IMR-90 (cell line): ENCODE data around the gene CDH23. TPM values are rescaled to one million over a fixed set of nuclear protein-coding genes. Genes with fewer than 3 reads are reported as not detected.

ENCODE experiments used
- ATAC-seq: fragments of 200-7000 bp; cut with Tn5 transposase; 2 replicates; pipeline ENCODE4 v1.9.1; 2020; ENCODE audit warnings: low read depth, mild to moderate bottlenecking, moderate library complexity
- BruUV-seq: library from RNA; stranded (reverse); fragments of 400-500 nt; replicated peaks from 2 replicates; lab custom pipeline; 2021; lab: Mats Ljungman, UMichigan
- CTCF ChIA-PET: fragments of 300-600 bp; formaldehyde crosslinking; extraction: SDS; loops from one replicate; lab custom pipeline; 2021; ENCODE audit warnings: antibody characterized with exemption; lab: Yijun Ruan, JAX
- POLR2A ChIA-PET: fragments of 300-600 bp; sonication (Branson Sonifier 250); formaldehyde crosslinking; loops from one replicate; lab custom pipeline; 2022; ENCODE audit warnings: antibody characterized with exemption; ENCODE audit not compliant: unreplicated experiment; lab: Charles Lee
- DNase-seq: peaks from one replicate; pipeline ENCODE4 v3.0.0; 2013
- H2AFZ ChIP-seq: replicated peaks from 2 replicates; pipeline ENCODE3; 2013; ENCODE audit warnings: low read length, mild to moderate bottlenecking; ENCODE audit not compliant: poor library complexity
- H2AK5ac ChIP-seq: 2 replicates; pipeline ENCODE4 v1.6.1; 2013; ENCODE audit warnings: low read depth, low read length, inconsistent platforms
- H2AK9ac ChIP-seq: replicated peaks from 2 replicates; pipeline ENCODE3; 2013; ENCODE audit warnings: mild to moderate bottlenecking, low read depth, low read length, moderate library complexity; ENCODE audit not compliant: poor library complexity
- H2BK120ac ChIP-seq: 2 replicates; pipeline ENCODE4 v1.6.1; 2013; ENCODE audit warnings: low read depth, low read length, inconsistent platforms
- H2BK15ac ChIP-seq: 3 replicates; pipeline ENCODE4 v1.6.1; 2013; ENCODE audit warnings: low read depth, low read length, inconsistent platforms
- H2BK20ac ChIP-seq: 2 replicates; pipeline ENCODE4 v1.6.1; 2013; ENCODE audit warnings: low read depth, mild to moderate bottlenecking, inconsistent platforms, low read length, moderate library complexity
- H2BK5ac ChIP-seq: 2 replicates; pipeline ENCODE4 v1.6.1; 2013; ENCODE audit warnings: mild to moderate bottlenecking, low read depth, low read length, inconsistent platforms; ENCODE audit not compliant: poor library complexity, severe bottlenecking
- H3K14ac ChIP-seq: replicated peaks from 2 replicates; pipeline ENCODE4 v1.6.1; 2013; ENCODE audit warnings: low read depth, low read length, inconsistent platforms
- H3K18ac ChIP-seq: 2 replicates; pipeline ENCODE4 v1.6.1; 2013; ENCODE audit warnings: low read depth, low read length, control low read depth
- H3K23ac ChIP-seq: 2 replicates; pipeline ENCODE4 v1.6.1; 2013; ENCODE audit warnings: low read depth, low read length, inconsistent platforms
- H3K27ac ChIP-seq: 2 replicates; pipeline ENCODE4 v1.5.1; 2013; ENCODE audit warnings: mild to moderate bottlenecking, control low read depth, low read length; ENCODE audit not compliant: insufficient read depth
- H3K27me3 ChIP-seq: 2 replicates; pipeline ENCODE4 v1.6.1; 2013; ENCODE audit warnings: low read length; ENCODE audit not compliant: control insufficient read depth, insufficient read depth
- H3K36me3 ChIP-seq: 2 replicates; pipeline ENCODE4 v1.6.1; 2013; ENCODE audit warnings: low read length, mixed read lengths; ENCODE audit not compliant: control insufficient read depth, insufficient read depth
- H3K4ac ChIP-seq: 2 replicates; pipeline ENCODE4 v1.6.1; 2013; ENCODE audit warnings: low read depth, low read length, inconsistent platforms
- H3K4me1 ChIP-seq: 2 replicates; pipeline ENCODE4 v1.6.1; 2013; ENCODE audit warnings: low read length, mixed read lengths; ENCODE audit not compliant: control insufficient read depth, insufficient read depth
- H3K4me2 ChIP-seq: 2 replicates; pipeline ENCODE4 v1.6.1; 2013; ENCODE audit warnings: low read depth, mild to moderate bottlenecking, control low read depth, low read length, moderate library complexity
- H3K4me3 ChIP-seq: 2 replicates; pipeline ENCODE4 v1.5.1; 2013; ENCODE audit warnings: low read depth, mild to moderate bottlenecking, control low read depth, low read length, moderate library complexity; ENCODE audit not compliant: insufficient read depth
- H3K56ac ChIP-seq: 2 replicates; pipeline ENCODE4 v1.6.1; 2013; ENCODE audit warnings: low read length, inconsistent platforms; ENCODE audit not compliant: insufficient read depth; ENCODE audit errors: extremely low read depth
- H3K79me1 ChIP-seq, 2 experiments: 2 replicates each; pipeline ENCODE4 v1.6.1; 2013; ENCODE audit warnings: low read length in 2 of 2, inconsistent platforms in 1 of 2, low read depth in 1 of 2
- H3K9ac ChIP-seq: 2 replicates; pipeline ENCODE4 v1.6.1; 2013; ENCODE audit warnings: low read depth, low read length, control low read depth
- H3K9me1 ChIP-seq: 2 replicates; pipeline ENCODE4 v1.6.1; 2013; ENCODE audit warnings: low read length, inconsistent platforms; ENCODE audit not compliant: insufficient read depth
- H3K9me3 ChIP-seq: 2 replicates; pipeline ENCODE4 v1.6.1; 2013; ENCODE audit warnings: low read length; ENCODE audit not compliant: control insufficient read depth, insufficient read depth
- H4K20me1 ChIP-seq: 2 replicates; pipeline ENCODE4 v1.6.1; 2013; ENCODE audit warnings: low read length, inconsistent platforms; ENCODE audit not compliant: insufficient read depth
- H4K5ac ChIP-seq: 2 replicates; pipeline ENCODE4 v1.6.1; 2013; ENCODE audit warnings: mild to moderate bottlenecking, low read depth, low read length, control low read depth
- H4K8ac ChIP-seq, 2 experiments: 2 replicates each; pipeline ENCODE4 v1.6.1; 2013; ENCODE audit warnings: low read depth in 2 of 2, low read length in 2 of 2, control low read depth in 1 of 2, inconsistent platforms in 1 of 2
- H4K91ac ChIP-seq: 2 replicates; pipeline ENCODE4 v1.6.1; 2013; ENCODE audit warnings: low read depth, low read length, inconsistent platforms; ENCODE audit not compliant: insufficient read depth
- BHLHE40 ChIP-seq: fragments of 150-350 bp; IDR thresholded peaks from 2 replicates; pipeline ENCODE4 v1.6.1; 2016; ENCODE audit warnings: mild to moderate bottlenecking, low read depth, low read length
- CHD1 ChIP-seq: IDR thresholded peaks from 2 replicates; pipeline ENCODE4 v1.6.1; 2012; ENCODE audit warnings: low read depth, low read length, improper control_type of control experiment
- MAFK ChIP-seq: IDR thresholded peaks from 2 replicates; pipeline ENCODE4 v1.6.1; 2012; ENCODE audit warnings: low read depth, low read length, improper control_type of control experiment
- MAZ ChIP-seq: IDR thresholded peaks from 2 replicates; pipeline ENCODE4 v1.6.1; 2012; ENCODE audit warnings: low read depth, mild to moderate bottlenecking, low read length, improper control_type of control experiment, moderate library complexity, borderline replicate concordance
- MXI1 ChIP-seq: IDR thresholded peaks from 2 replicates; pipeline ENCODE4 v1.6.1; 2012; ENCODE audit warnings: low read depth, mild to moderate bottlenecking, low read length, moderate library complexity, borderline replicate concordance
- NFE2L2 ChIP-seq: fragments of 150-350 bp; IDR thresholded peaks from 2 replicates; pipeline ENCODE4 v1.6.1; 2016; ENCODE audit warnings: low read depth, mild to moderate bottlenecking, low read length
- POLR2A ChIP-seq: IDR thresholded peaks from 2 replicates; pipeline ENCODE4 v1.6.1; 2012; ENCODE audit warnings: mild to moderate bottlenecking, low read depth, low read length
- RFX5 ChIP-seq: IDR thresholded peaks from 2 replicates; pipeline ENCODE4 v1.8.0; 2012; ENCODE audit warnings: low read depth, mild to moderate bottlenecking, low read length, moderate library complexity
- WGBS, 2 experiments: methylation state at CpG; one replicate each; pipeline versions ENCODE4 v1.1.5 to v1.1.7; 2013; ENCODE audit warnings: missing lambda C conversion rate in 2 of 2; ENCODE audit not compliant: insufficient read length in 1 of 2; ENCODE audit errors: extremely low coverage in 2 of 2; 5-methylcytosine and 5-hydroxymethylcytosine counted together
- dilution Hi-C: fragments of 300-500 bp; cut with HindIII; formaldehyde crosslinking; loops from one replicate; pipeline ENCODE4 v1.14.3; 2018; ENCODE audit warnings: low sequenced_read_pairs; ENCODE audit not compliant: unreplicated experiment
- in situ Hi-C: fragments of 300-500 bp; cut with MboI; formaldehyde crosslinking; loops from 3 replicates; pipeline ENCODE4 v1.14.3; 2019; ENCODE audit warnings: low sequenced_read_pairs, inconsistent platforms, mixed read lengths
- intact Hi-C: fragments of 100-400 bp; cut with micrococcal nuclease; formaldehyde crosslinking; loops from 2 replicates; pipeline ENCODE4 v1.10.0; 2022
- polyA plus RNA-seq, 3 experiments: library from polyadenylated mRNA; depleted of rRNA; stranded (reverse); fragments of >200 nt; gene quantifications; 2 replicates each; pipeline ENCODE4 v1.2.3, GENCODE V29; 2012; ENCODE audit warnings: low replicate concordance in 1 of 3
- total RNA-seq: library from RNA; depleted of rRNA; stranded (reverse); fragments of >200 nt; gene quantifications from 2 replicates; pipeline ENCODE4 v1.2.3, GENCODE V29; 2012

Gene CDH23
- total and polyA plus RNA-seq, 2 of the 4 experiments (the other 2 are of a cell fraction): under 0.01 to 0.03 TPM

- Histone ChIP-seq H3K14ac (no peak overlapping the region), H3K9ac (no peak overlapping the region), H3K4ac (no peak overlapping the region), H2AFZ (no peak overlapping the region), H3K4me3 (no peak overlapping the region), H3K27me3 (peaks cover 13% of the 10 kb centered on the region), H4K20me1 (no peaks in the 10 kb centered on the region), H4K5ac (no peak overlapping the region), H3K4me1 (peaks cover 16% of the 10 kb centered on the region), H2BK5ac (no peak overlapping the region), H2AK5ac (no peak overlapping the region), H3K9me3 (no peaks in the 10 kb centered on the region; the same call in 1 of the 2 replicates), H3K9me1 (no peaks in the 10 kb centered on the region), H3K79me1 (no peaks in the 10 kb centered on the region), H3K27ac (no peak overlapping the region), H2AK9ac (no peak overlapping the region), H3K36me3 (no peaks in the 10 kb centered on the region), H4K8ac (no peak overlapping the region), H3K4me2 (no peak overlapping the region), H3K23ac (no peak overlapping the region), H3K56ac (no peak overlapping the region), H3K18ac (no peak overlapping the region; the same call in 1 of the 2 replicates), H2BK15ac (no peak overlapping the region), H4K91ac (no peak overlapping the region), H2BK120ac (no peak overlapping the region), H2BK20ac (no peak overlapping the region)
- dilution Hi-C loops (no loop called here), intact Hi-C loops (no loop called here), in situ Hi-C loops (no loop called here)
- no peak for TF ChIP-seq BHLHE40
- no peak for TF ChIP-seq MXI1
- TF ChIP-seq MAZ: no peak
- no peak for TF ChIP-seq MAFK
- no peak for TF ChIP-seq NFE2L2
- TF ChIP-seq RFX5: no peak
- TF ChIP-seq POLR2A: no peak
- TF ChIP-seq CHD1: no peak
- CTCF ChIA-PET: interaction anchor here (0.6 to 0.7 kb wide), 4 partner anchors 44 to 92 kb away, joined by 3 to 8 read pairs (median 4); no protein-coding TSS in a partner anchor
- no TSS peak for BruUV-seq
- ATAC-seq (no peak), DNase-seq (no peak)
- POLR2A ChIA-PET: no interaction called here
- WGBS, 2 experiments: 100% methylated on average over 1 of the region's 7 CpGs; no CpG with 5 or more reads in 1 of the 2 experiments
Measured at GRCh38 chr10:71719042-71719441, 322.3 kb downstream of the CDH23 start.
